PC-3 (cell line): ENCODE data around the gene HS3ST5. TPM values are rescaled to one million over a fixed set of nuclear protein-coding genes. Genes with fewer than 3 reads are reported as not detected.

ENCODE experiments used
- ATAC-seq: fragments of 200-7000 bp; cut with Tn5 transposase; 2 replicates; pipeline ENCODE4 v1.9.1; 2020; ENCODE audit warnings: mild to moderate bottlenecking, moderate library complexity
- BruUV-seq: library from RNA; stranded (reverse); fragments of 400-500 nt; replicated peaks from 2 replicates; lab custom pipeline; 2021; lab: Mats Ljungman, UMichigan
- CTCF ChIA-PET: fragments of 300-600 bp; sonication (Branson Sonifier 250); formaldehyde crosslinking; loops from one replicate; lab custom pipeline; 2022; ENCODE audit warnings: antibody characterized with exemption; lab: Charles Lee
- POLR2A ChIA-PET: fragments of 300-600 bp; sonication (Branson Sonifier 250); formaldehyde crosslinking; loops from one replicate; lab custom pipeline; 2022; ENCODE audit warnings: antibody characterized with exemption; ENCODE audit not compliant: unreplicated experiment; lab: Charles Lee
- DNase-seq: peaks from one replicate; pipeline ENCODE4 v3.0.0-alpha.2; 2015
- H2AFZ ChIP-seq: fragments of 300-600 bp; sonication (generic); 2 replicates; pipeline ENCODE4 v1.6.0; 2016; ENCODE audit warnings: antibody characterized with exemption, low read length
- H3F3A ChIP-seq: fragments of 300-600 bp; sonication (generic); one replicate; pipeline ENCODE4 v1.6.0; 2017; ENCODE audit warnings: antibody characterized with exemption, low read length, control low read depth, mild to moderate bottlenecking; ENCODE audit not compliant: unreplicated experiment
- H3K27ac ChIP-seq: fragments of 300-600 bp; sonication (generic); 2 replicates; pipeline ENCODE4 v1.5.1; 2016; ENCODE audit warnings: mild to moderate bottlenecking, low read length
- H3K27me3 ChIP-seq: fragments of 300-600 bp; sonication (generic); 2 replicates; pipeline ENCODE4 v1.6.1; 2016; ENCODE audit warnings: low read length, mixed read lengths
- H3K36me3 ChIP-seq: fragments of 300-600 bp; sonication (generic); 2 replicates; pipeline ENCODE4 v1.6.1; 2016; ENCODE audit warnings: low read depth, mixed run types, low read length, mixed read lengths
- H3K4me1 ChIP-seq: fragments of 300-600 bp; sonication (generic); 2 replicates; pipeline ENCODE4 v1.5.1; 2016; ENCODE audit warnings: low read length; ENCODE audit not compliant: insufficient read depth
- H3K4me2 ChIP-seq: fragments of 300-600 bp; sonication (generic); 2 replicates; pipeline ENCODE4 v1.6.0; 2016; ENCODE audit warnings: low read length
- H3K4me3 ChIP-seq: fragments of 300-600 bp; sonication (generic); 2 replicates; pipeline ENCODE4 v1.5.1; 2016; ENCODE audit warnings: mild to moderate bottlenecking, low read length, mixed read lengths
- H3K79me2 ChIP-seq: fragments of 300-600 bp; sonication (generic); 2 replicates; pipeline ENCODE4 v1.6.1; 2017; ENCODE audit warnings: low read length, mixed read lengths
- H3K9ac ChIP-seq: fragments of 300-600 bp; sonication (generic); 2 replicates; pipeline ENCODE4 v1.6.0; 2016; ENCODE audit warnings: mild to moderate bottlenecking, low read length
- H3K9me2 ChIP-seq: fragments of 300-600 bp; sonication (generic); replicated peaks from 2 replicates; pipeline ENCODE4 v1.6.1; 2016; ENCODE audit warnings: mixed run types, low read length, mixed read lengths
- H3K9me3 ChIP-seq: fragments of 300-600 bp; sonication (generic); 2 replicates; pipeline ENCODE4 v1.6.1; 2016; ENCODE audit warnings: low read length, mixed read lengths
- H4K20me1 ChIP-seq: fragments of 300-600 bp; sonication (generic); 2 replicates; pipeline ENCODE4 v1.6.1; 2016; ENCODE audit warnings: low read length, mixed read lengths
- EZH2 ChIP-seq: fragments of 300-600 bp; sonication (generic); IDR thresholded peaks from one replicate; pipeline ENCODE4 v1.6.1; 2017; ENCODE audit warnings: antibody characterized with exemption, mild to moderate bottlenecking, low read length; ENCODE audit not compliant: unreplicated experiment
- EZH2phosphoT487 ChIP-seq: fragments of 300-600 bp; sonication (generic); IDR thresholded peaks from 2 replicates; pipeline ENCODE4 v1.6.1; 2018; ENCODE audit warnings: mild to moderate bottlenecking, antibody characterized with exemption, low read length, borderline replicate concordance
- intact Hi-C: fragments of 100-400 bp; cut with micrococcal nuclease; formaldehyde crosslinking; loops from 2 replicates; pipeline ENCODE4 v1.9.0; 2023
- total RNA-seq: library from RNA; depleted of rRNA; stranded (reverse); fragments of >200 nt; gene quantifications from 2 replicates; pipeline ENCODE4 v1.2.3, GENCODE V29; 2014
- TF ChIP-seq, protein P1 (sequence below): fragments of 300-600 bp; sonication (generic); conservative IDR thresholded peaks from 2 replicates; pipeline ENCODE4 v1.5.1; 2017; ENCODE audit warnings: antibody characterized with exemption, low read depth, mild to moderate bottlenecking, low read length

HS3ST5 gene
- total RNA-seq, 1 experiment from 2014 or later, result 1.2 TPM

DNA sequence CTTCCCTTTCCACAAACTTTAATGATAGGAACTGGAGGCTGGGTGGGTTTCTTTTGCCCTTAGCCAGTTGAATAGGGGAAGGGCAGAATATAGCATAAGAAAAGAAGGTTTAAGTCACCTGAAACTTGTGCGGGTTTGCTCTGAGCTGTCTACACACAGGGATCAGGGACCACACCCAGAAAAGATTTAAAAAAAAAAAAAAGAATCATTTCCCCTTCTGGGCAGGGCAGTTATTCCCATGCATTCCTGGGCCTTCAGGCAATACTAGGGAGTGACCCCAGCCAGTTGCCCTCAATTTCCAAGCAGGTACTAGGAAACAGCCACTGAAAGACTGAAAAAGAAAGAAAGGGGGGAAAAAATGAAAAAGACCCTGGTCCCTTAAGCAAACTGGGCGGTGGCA lies 332.3 kb downstream of the HS3ST5 start:
- Histone ChIP-seq H2AFZ (no peak overlapping the region), H3K79me2 (no peaks in the 10 kb centered on the region), H3K4me1 (peaks cover 20% of the 10 kb centered on the region), H3K4me2 (no peak overlapping the region), H3K9me2 (no peaks in the 10 kb centered on the region), H3K36me3 (no peaks in the 10 kb centered on the region), H3K27me3 (no peaks in the 10 kb centered on the region), H3K9ac (no peak overlapping the region), H3K27ac (no peak overlapping the region), H3F3A (no peaks in the 10 kb centered on the region), H3K4me3 (no peak overlapping the region), H4K20me1 (no peaks in the 10 kb centered on the region), H3K9me3 (no peaks in the 10 kb centered on the region)
- ChIA-PET POLR2A (no interaction called here), CTCF (no interaction called here)
- TF ChIP-seq, protein P1, sequence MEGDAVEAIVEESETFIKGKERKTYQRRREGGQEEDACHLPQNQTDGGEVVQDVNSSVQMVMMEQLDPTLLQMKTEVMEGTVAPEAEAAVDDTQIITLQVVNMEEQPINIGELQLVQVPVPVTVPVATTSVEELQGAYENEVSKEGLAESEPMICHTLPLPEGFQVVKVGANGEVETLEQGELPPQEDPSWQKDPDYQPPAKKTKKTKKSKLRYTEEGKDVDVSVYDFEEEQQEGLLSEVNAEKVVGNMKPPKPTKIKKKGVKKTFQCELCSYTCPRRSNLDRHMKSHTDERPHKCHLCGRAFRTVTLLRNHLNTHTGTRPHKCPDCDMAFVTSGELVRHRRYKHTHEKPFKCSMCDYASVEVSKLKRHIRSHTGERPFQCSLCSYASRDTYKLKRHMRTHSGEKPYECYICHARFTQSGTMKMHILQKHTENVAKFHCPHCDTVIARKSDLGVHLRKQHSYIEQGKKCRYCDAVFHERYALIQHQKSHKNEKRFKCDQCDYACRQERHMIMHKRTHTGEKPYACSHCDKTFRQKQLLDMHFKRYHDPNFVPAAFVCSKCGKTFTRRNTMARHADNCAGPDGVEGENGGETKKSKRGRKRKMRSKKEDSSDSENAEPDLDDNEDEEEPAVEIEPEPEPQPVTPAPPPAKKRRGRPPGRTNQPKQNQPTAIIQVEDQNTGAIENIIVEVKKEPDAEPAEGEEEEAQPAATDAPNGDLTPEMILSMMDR, result no peak
- no peak for DNase-seq
- ATAC-seq, result no peak
- BruUV-seq, result no TSS peak
- intact Hi-C loops, result no loop called here

DNA sequence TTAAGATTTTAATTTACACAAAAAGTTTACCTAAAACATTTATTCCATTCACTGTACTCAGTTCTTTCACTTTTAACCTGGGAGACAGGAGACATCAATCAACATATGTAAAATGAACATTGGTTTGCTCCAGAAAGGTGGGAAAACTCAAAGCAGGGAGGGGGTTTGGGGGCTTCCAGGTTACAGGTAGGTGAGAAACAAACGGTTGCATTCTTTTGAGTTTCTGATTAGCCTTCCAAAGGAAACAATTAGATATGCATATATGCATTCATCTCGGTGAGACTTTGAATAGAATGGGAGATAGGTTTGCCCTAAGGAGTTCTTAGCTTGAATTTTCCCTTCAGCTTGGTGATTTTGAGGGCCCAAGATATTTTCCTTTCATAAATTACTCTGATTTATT lies 333.6 kb downstream of the HS3ST5 start:
- Histone ChIP-seq H3F3A (no peaks in the 10 kb centered on the region), H3K9me2 (no peaks in the 10 kb centered on the region), H4K20me1 (no peaks in the 10 kb centered on the region), H2AFZ (no peak overlapping the region), H3K27ac (no peak overlapping the region), H3K79me2 (no peaks in the 10 kb centered on the region), H3K4me2 (no peak overlapping the region), H3K4me3 (no peak overlapping the region), H3K9ac (no peak overlapping the region), H3K27me3 (no peaks in the 10 kb centered on the region), H3K4me1 (peaks cover 20% of the 10 kb centered on the region), H3K36me3 (no peaks in the 10 kb centered on the region), H3K9me3 (no peaks in the 10 kb centered on the region)
- ATAC-seq (no peak), DNase-seq (no peak)
- BruUV-seq, result no TSS peak
- CTCF ChIA-PET, result no interaction called here
- intact Hi-C loops, result no loop called here
- POLR2A ChIA-PET, result no interaction called here
- TF ChIP-seq EZH2phosphoT487 (no peak), EZH2 (no peak)
- TF ChIP-seq, protein P1, result no peak

DNA sequence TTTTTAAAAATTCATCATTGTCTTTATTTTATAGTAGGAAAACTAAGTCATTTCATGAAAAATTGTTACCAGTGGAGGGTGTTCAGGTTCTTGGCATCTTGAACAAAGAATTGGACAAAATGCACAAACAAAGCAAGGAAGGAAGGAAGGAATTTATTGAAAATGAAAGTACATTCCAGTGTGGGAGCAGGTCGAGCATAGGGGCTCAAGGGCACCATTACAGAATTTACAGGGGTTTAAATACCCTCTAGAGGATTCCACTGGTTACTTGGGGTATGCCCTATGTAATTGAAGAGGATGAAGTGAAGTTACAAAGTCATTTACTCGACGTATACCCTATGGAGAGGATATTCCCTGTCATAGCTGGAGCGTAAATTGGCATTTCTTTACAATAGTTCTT lies 334.5 kb downstream of the HS3ST5 start:
- Histone ChIP-seq H3K27me3 (no peaks in the 10 kb centered on the region), H3K9me2 (no peaks in the 10 kb centered on the region), H2AFZ (no peak overlapping the region), H3K79me2 (no peaks in the 10 kb centered on the region), H3K4me3 (no peak overlapping the region), H3K4me1 (peaks cover 20% of the 10 kb centered on the region), H4K20me1 (no peaks in the 10 kb centered on the region), H3K36me3 (no peaks in the 10 kb centered on the region), H3K9ac (no peak overlapping the region), H3K4me2 (0 out of 2 replicates have a peak overlapping the region, but pooled peaks have one; percentile 46), H3F3A (no peaks in the 10 kb centered on the region), H3K27ac (no peak overlapping the region), H3K9me3 (no peaks in the 10 kb centered on the region)
- ATAC-seq, result no peak
- DNase-seq, result no peak
- POLR2A ChIA-PET, result no interaction called here
- CTCF ChIA-PET, result no interaction called here
- BruUV-seq, result no TSS peak
- no peak for TF ChIP-seq EZH2phosphoT487
- TF ChIP-seq EZH2, result no peak
- TF ChIP-seq, protein P1, result no peak
- intact Hi-C loops, result no loop called here
